Cortex of kidney (tissue), 1 donor: ENCODE measurements around the gene STPG1.
"Not testable (repeated sequence)": the region's sequence is repeated elsewhere in the genome, so short reads cannot be mapped to it uniquely, and the experiment has no call there.

Experiments used
- DNase-seq: peaks from one replicate; lab custom pipeline; 2025; lab: John Stamatoyannopoulos, UW

Gene STPG1, protein sequence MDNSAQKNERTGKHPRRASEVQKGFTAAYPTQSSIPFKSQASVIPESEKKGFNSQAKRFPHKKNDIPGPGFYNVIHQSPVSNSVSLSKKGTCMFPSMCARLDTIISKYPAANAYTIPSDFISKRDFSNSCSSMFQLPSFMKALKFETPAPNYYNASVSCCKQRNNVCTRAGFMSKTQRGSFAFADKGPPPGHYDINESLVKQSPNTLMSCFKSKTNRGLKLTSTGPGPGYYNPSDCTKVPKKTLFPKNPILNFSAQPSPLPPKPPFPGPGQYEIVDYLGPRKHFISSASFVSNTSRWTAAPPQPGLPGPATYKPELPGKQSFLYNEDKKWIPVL

DNA sequence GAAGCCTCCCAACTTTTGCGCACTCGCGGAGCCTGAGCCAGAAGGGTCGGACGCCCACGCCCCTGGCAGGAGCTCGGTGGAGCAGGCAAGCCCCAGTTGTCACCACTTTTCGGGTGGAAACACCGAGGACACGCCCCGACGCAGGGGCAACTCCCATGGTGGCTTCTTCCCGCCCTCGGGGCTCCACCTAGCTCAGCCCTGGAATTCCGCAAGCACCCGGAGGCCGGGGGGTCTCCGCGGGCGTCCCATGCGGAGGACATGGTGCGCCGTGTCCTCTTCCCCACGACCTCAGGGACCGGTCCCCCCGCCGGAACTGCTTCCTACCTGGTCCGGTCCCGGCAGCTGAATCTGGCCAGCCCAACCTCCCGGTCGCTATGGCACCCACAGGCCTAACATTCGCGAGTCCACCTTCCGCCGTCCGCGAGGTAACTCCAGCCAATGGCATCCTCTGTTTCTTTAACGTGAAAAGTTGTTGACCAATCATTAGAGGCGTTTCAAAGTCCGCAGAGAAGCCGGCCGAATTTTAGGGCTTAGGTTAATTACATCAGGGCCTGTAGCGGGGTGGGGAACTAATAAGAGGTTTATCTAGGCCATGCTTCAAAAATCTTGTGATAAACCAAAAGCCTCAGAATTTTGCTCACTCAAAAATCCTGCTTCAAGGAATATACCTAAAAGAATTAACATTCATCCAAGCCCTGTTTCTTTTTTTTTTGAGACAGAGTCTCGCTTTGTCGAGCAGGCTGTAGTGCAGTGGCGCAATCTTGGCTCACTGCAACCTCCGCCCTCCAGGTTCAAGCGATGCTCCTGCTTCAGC lies at the start of gene STPG1:
Gene STPG1 (minus strand): TSS at position 433 of the 814 bp plus-strand sequence. CDS start 12,394 bp downstream, outside the sequence.
- no peak for DNase-seq

DNA sequence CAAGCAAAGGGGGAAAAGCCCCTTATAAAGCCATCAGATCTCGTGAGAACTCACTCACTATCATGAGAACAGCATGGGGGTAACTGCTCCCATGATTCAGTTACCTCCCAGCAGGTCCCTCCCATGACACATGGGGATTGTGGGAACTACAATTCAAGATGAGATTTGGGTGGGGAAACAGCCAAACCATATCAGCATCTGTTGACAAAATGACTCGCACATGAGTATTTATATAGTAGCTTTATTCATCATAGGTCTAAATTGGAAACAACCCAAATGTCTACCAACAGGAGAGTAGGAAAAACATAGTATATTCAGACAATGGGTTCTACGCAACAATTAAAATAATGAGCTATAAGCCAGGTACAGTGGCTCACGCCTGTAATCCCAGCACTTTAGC lies 48.5 kb upstream of the STPG1 start:
- DNase-seq: not testable (repeated sequence)

DNA sequence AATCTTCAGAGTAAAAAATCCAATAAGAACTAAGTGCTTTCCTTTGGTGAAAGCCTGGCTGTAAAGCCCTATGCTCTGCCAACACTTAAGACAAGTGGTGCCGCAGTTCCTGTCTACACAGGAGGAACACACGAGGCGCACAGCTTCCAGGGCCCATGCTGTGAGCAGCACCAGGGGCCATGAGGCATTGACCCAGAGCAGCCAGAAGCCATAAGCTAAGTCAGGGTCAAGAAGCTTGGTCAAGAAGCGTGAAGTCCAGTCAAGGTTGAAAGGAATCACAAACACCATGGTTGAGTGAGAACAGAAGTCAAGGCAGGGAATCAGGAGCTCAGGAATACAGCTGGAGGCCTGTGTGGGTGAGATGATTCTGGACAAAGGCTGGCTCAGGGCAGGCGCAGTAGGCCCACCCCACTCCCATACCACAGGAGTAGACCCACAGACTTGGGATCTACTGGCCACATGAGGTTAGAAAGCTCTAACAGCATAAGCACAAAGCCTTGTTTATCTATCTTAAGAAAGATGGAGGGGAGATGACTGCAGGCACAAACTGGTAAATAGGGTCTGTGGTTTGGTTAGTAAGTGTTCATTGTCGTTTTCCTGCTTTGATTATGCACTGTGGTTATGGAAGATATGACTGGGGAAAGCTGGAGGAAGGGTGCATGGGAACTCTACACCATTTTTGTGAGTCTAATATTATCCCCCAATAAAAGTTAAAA lies 46.1 kb upstream of the STPG1 start:
- DNase-seq: no peak

DNA sequence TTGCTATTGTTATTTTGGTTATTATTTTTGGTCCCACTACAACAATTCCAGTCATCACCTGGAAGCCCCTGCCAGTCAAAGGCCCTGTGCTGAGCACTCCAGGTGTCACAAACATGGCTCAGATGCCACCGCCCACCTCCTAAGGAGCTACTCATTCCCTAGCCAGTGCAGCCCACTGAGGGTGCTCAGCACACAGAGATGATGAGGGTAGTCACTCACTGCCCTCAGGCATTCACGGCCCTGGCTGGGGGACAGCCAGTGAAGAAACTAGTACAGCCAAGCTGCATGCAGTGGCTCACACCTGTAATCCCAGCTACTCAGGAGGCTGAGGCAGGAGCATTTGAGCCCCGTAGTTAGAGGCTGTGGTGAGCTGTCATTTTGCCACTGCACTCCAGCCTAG lies 44.3 kb upstream of the STPG1 start:
- DNase-seq: no peak

DNA sequence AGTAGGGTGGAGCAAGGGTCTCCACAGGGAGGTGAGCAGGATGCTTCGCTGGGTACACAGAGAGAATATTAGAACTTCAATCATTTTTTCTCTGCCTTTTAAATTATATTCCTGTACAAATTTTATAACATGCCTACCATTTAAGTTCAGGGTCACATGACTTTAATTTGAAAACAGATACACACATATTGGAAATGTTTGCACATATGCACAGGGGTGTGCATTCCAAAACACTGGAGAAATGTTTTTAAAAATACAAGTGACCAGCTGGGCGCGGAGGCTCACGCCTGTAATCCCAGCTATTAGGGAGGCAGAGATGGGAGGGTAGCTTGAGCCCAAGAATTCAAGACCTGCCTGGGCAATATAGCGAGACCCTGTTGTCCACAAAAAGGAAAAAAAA lies 41.7 kb upstream of the STPG1 start:
- no peak for DNase-seq

DNA sequence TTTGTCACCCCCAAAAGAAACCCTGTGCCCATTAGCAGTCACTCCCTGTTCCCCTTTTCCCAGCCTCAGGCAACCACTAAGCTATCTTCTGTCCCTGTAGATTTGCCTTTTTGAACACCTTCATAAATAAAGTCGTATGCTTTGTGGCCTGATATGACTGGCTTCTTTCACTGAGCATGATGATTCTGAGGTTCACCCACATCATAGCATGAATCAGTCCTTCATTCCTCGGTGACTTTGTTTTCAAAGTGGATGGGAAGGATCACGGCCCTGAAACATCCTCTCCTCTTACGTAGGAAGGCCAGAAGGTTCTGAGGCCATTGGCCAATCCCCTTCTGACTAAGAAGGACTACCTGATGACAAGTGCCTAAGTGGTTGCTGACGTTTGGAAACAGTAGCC lies 41.1 kb upstream of the STPG1 start:
- no peak for DNase-seq

DNA sequence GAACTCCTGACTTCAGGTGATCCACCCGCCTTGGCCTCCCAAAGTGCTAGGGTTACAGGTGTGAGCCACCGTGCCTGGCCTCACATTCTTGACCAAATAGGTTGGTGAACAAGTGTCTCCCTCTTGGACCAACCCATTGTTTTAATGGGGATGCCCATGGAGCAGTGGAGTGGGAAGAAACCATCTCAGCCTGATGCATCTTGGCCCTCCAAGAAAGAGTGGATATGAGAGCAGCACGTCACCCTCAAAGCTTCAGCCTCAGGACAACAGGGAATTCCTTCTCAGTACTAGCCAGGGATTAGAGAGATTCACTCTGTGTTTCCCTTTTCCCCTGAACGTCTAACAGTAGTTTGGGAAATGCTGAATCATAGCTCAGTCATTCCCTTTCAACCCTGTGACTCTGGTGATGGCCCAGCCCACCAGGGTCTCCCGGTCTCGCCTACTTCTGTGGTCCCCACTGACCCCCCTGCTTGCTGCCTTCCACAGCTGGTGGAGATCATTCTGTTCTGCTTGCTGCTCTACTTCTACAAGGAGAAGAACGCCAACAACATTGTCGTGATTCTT lies 39.4 kb upstream of the STPG1 start:
- no peak for DNase-seq

DNA sequence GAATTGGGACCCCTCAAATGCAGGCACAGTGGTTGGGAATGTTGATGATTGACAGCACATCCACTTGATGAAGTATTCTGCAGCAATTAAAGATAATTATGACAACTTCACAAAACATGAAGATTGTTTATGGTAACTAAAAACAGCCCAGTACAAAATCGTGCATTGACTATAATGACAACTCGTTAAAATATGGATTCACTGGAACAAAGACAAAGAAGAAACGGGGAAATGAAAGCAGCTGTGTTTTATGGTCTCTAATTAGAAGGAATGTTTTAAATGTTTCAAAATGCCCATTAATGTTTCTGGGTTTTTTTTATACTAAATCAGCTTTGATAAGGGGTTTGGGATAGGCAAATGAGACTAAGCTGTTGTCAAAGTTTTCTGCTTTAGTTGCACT lies 38.2 kb upstream of the STPG1 start:
- no peak for DNase-seq

DNA sequence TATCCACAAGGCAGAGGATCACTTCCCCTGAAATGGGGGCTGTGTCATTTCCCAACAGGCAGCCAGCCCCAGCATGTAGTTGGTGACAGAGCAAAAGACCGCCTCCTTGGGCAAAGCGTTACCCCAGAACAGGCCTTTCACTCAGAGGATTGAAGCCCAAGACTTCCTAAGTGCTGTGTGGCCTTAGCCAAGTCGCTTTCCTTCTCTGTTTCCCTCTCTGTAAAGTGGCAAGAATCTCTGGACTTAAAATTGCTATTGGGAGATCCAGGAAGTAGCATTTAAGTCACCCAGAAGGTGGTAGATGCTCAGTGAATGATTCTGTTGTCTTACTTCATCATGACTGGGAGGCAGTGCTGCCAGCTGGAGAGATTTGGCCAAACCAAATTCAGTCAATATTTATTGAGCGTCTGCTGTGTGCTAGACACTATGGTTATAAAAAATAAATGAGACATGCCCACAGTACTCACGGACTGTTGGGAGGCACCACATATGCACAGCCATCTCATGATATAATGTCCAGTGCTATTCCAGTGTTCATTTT lies 37.3 kb upstream of the STPG1 start:
- no peak for DNase-seq

DNA sequence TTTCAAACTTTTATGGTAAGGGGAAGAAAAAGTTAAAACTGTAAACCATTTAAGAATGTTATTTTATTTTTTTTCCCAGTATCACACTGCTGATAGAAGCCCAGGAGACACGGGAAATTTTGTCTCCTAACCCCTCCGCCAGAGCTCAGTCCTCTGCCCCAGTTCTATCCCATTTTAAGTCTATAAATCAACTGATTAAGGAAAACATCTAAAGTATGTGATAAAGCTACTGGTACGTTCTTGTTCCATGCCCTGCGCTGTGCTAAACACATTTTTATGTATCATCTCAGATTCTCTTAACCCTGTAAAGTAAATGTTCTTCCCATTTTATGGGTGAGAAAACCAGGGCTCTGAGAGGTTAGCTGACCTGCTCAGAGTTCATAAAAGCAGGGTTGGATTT lies 36.7 kb upstream of the STPG1 start:
- DNase-seq: no peak

DNA sequence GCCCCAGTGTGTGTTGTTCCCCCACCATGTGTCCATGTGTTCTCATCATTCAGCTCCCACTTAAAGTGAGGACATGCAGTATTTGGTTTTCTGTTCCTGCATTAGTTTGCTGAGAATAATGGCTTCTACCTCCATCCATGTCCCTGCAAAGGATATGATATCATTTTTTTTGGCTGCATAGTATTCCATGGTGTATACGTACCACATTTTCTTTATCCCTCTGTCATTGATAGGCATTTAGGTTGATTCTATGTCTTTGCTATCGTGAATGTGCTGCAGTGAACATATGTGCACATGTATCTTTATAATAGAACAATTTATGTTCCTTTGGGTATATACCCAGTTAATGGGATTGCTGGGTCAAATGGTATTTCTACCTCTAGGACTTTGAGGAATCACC lies 32.9 kb upstream of the STPG1 start:
- not testable (repeated sequence) for DNase-seq

DNA sequence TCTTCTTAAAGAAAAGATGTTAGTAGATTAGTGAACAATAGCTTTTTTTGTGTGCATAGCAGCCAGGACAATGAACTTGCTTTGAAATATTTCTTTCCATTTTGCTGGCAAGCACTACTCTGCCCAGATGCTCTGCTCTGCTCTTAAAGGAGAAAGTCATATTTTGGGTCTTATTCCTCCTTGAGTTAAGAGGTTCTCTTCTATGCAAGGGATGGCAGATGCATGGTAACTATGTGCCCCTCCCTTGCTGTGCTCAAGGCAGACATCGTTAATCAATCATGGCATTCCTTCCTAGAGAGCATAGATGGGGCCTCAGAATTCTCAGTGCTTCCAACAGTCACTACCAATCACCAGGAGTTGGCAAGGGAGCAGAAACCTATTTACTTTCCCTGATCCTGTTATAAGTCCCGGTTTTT lies 29.7 kb upstream of the STPG1 start:
- no peak for DNase-seq

DNA sequence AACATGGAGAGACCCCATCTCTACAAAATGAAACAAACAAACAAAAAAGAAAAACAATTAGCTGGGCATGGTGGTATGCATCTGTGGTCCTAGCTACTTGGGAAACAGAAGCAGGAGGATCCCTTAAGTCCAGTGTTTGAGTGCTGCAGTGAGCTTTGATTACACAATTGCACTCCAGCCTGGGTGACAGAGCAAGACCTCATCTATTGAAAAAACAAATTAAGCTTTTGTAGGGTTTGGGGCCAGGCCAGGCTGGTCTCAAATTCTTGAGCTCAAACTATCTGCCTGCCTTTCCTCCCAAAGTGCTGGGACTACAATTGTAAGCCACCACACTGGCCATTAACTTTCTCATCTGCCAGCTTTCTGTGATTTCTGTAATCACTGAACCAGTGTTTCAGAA lies 29.2 kb upstream of the STPG1 start:
- DNase-seq: no peak

DNA sequence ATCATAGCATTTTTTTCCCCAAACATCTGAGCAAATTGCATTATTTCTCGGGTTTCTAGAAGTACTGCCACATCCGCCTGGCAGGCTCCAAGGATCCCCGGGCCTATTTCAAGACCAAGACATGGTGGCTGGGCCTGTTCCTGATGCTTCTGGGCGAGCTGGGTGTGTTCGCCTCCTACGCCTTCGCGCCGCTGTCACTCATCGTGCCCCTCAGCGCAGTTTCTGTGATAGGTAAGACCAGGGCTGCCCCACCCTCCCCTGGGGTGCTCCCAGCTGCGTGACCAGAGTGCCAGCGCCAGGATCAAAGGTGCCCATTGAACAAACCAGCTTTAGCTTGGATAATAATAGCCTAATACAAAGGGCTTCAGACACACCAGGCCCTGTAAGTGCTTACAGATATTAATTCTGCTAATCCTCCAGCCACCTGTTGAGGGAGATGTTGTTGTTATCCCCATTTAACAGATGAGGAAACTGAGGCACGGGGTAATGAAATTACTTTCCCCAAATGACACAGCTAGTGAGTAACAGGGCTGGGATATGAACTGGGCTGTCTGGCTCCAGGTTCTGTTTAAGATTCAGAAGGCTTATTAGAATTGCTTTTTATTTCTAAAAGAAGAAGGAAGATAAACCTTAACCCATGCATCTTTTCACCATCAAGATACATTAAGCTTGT lies 28.6 kb upstream of the STPG1 start:
- no peak for DNase-seq

DNA sequence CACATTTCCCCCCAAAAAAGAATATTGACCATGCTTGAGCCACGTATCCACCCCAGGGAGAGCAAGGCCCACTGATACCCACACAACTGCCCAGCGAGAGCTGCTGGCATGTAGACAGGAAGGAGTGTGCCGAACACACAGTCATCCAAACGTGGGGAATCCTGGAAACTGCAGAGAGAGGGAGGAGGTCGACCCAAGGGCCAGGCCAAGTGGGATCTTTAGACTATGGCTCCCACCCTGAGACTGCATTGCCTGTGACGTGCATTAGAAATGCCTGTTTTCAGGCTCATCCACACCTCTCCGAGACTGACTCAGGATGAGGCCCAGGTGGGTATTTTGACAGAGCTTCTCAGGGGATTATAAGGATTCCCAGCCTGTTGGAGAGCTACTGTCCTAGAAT lies 27.9 kb upstream of the STPG1 start:
- no peak for DNase-seq

DNA sequence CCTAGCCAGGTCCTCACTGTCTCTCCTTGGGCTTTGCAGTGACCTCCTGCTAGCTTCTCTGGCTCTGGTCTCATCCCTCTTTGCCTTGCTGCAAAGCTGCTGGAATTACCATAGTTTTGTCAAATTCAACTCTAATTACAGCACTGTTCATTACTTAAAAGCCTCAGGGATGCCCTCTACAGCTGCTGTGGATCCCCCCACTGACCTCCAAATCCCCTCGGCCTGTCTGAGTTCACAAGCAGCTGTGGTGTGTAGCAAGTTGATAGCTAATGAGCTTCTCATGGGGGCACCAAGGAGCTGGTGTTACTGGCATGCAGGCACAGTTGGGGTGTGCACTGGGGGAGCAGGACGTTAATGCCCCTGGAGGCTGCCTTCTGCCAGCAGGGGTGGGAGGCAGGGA lies 26.9 kb upstream of the STPG1 start:
- no peak for DNase-seq

DNA sequence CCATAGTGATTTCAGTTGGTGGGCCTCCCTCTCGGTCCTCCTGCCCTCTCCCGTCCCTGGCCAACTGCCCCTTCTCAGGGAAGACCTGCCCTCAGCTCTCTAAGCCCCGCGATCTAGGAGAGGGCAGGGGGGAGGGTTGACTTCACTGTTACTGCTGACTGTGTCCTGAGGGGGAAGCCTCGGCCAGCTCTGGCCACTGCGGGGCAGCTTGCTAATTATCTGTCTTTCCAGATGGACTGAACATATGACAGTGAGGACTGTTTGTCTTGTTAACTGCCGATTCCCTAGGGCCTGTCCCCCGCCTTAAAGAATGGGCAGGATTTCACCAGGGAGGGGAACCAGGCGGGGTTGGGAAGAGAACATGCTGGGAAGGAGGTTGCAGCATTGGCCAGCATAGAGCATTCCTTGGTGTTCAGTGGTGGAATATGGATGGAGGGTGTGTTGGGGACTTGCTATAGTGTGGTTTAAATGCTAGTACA lies 24.9 kb upstream of the STPG1 start:
- DNase-seq: no peak

DNA sequence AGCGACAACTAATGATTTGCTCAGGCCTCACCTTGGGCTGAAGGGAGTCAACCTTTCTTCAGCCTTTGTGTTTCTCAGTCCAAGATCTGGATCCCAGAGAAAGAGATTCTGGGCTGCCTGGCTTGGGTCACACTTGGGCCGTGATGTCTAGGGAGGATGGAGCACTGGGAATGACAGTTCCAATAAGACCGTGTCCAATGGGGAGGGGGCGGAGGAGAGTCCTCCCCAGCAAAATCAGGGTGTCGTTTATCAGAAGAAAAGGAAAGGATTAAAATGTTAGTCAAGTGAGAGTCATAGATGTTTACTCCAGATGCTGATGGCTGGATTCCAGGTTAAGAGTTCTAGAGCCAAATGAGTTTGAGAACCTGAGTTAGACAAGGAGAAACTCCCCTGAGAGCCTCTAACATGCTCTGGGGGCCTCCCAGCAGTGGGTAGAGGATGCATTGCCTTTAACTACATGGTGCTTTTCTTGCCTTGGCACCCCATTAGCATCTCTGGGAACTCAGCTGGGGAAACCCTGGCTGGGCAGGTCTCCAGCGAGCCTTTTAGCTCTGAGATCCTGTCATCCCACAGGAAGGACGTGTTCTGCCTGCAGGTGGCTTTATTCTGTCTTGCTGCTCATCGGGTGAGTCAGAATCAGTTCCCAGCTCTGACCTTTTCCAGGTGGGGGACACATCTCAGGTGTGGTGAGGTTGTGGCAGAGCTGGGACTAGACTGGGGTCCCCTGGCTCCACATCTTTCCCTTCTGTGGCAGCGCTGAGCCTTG lies 24.2 kb upstream of the STPG1 start:
- no peak for DNase-seq

DNA sequence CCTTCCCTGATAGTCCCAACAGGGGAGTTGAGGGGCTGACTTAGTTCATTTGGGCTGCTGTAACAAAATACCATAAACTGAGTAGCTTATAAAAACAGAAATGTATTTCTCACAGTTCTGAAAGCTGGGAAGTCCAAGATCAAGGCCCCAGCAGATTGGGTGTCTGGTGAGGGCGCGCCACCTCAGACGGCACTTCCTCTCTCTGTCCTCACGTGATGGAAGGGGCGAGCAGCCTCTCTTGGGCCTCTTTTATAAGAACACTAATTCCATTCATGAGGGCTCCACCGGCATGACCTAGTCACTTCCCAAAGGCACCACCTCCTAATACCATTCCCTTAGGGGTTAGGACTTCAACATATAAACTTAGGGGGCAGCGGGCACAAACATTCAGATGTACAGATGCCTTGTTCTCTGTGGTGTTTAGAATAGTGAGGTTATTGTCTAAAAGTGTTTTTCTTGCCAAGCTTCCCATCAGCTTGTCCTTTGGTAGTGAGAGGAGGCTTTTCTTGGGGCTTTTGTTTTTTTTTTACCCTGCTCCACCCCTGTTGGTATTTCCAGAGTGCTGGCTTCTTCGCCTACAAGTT lies 22.3 kb upstream of the STPG1 start:
- DNase-seq: no peak

DNA sequence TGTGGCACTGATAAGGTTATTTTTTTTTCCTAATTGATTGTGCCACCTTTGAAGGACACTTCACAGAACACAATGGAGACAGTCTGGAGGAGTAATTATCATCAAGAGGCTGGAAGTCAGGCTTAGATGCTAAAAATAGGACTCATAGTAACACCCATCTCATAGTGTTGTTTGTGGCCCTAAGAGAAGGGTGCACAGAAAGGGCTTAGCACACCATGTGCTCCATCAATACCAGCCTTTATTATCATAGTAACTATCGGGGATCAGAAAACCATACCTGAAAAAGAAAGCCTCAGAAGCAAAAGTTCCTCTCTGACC lies 13.9 kb upstream of the STPG1 start:
- no peak for DNase-seq
